IMR-90 (cell line): ENCODE measurements around the gene NPAS3. TPM values are rescaled to one million over a fixed set of nuclear protein-coding genes. Genes with fewer than 3 reads are reported as not detected.

ENCODE experiments used
- ATAC-seq: fragments of 200-7000 bp; cut with Tn5 transposase; 2 replicates; pipeline ENCODE4 v1.9.1; 2020; ENCODE audit warnings: low read depth, mild to moderate bottlenecking, moderate library complexity
- BruUV-seq: library from RNA; stranded (reverse); fragments of 400-500 nt; replicated peaks from 2 replicates; lab custom pipeline; 2021; lab: Mats Ljungman, UMichigan
- CTCF ChIA-PET: fragments of 300-600 bp; formaldehyde crosslinking; extraction: SDS; loops from one replicate; lab custom pipeline; 2021; ENCODE audit warnings: antibody characterized with exemption; lab: Yijun Ruan, JAX
- POLR2A ChIA-PET: fragments of 300-600 bp; sonication (Branson Sonifier 250); formaldehyde crosslinking; loops from one replicate; lab custom pipeline; 2022; ENCODE audit warnings: antibody characterized with exemption; ENCODE audit not compliant: unreplicated experiment; lab: Charles Lee
- DNase-seq: peaks from one replicate; pipeline ENCODE4 v3.0.0; 2013
- H2AFZ ChIP-seq: replicated peaks from 2 replicates; pipeline ENCODE3; 2013; ENCODE audit warnings: low read length, mild to moderate bottlenecking; ENCODE audit not compliant: poor library complexity
- H2AK5ac ChIP-seq: 2 replicates; pipeline ENCODE4 v1.6.1; 2013; ENCODE audit warnings: low read depth, low read length, inconsistent platforms
- H2AK9ac ChIP-seq: replicated peaks from 2 replicates; pipeline ENCODE3; 2013; ENCODE audit warnings: mild to moderate bottlenecking, low read depth, low read length, moderate library complexity; ENCODE audit not compliant: poor library complexity
- H2BK120ac ChIP-seq: 2 replicates; pipeline ENCODE4 v1.6.1; 2013; ENCODE audit warnings: low read depth, low read length, inconsistent platforms
- H2BK15ac ChIP-seq: 3 replicates; pipeline ENCODE4 v1.6.1; 2013; ENCODE audit warnings: low read depth, low read length, inconsistent platforms
- H2BK20ac ChIP-seq: 2 replicates; pipeline ENCODE4 v1.6.1; 2013; ENCODE audit warnings: low read depth, mild to moderate bottlenecking, inconsistent platforms, low read length, moderate library complexity
- H2BK5ac ChIP-seq: 2 replicates; pipeline ENCODE4 v1.6.1; 2013; ENCODE audit warnings: mild to moderate bottlenecking, low read depth, low read length, inconsistent platforms; ENCODE audit not compliant: poor library complexity, severe bottlenecking
- H3K14ac ChIP-seq: replicated peaks from 2 replicates; pipeline ENCODE4 v1.6.1; 2013; ENCODE audit warnings: low read depth, low read length, inconsistent platforms
- H3K18ac ChIP-seq: 2 replicates; pipeline ENCODE4 v1.6.1; 2013; ENCODE audit warnings: low read depth, low read length, control low read depth
- H3K23ac ChIP-seq: 2 replicates; pipeline ENCODE4 v1.6.1; 2013; ENCODE audit warnings: low read depth, low read length, inconsistent platforms
- H3K27ac ChIP-seq: 2 replicates; pipeline ENCODE4 v1.5.1; 2013; ENCODE audit warnings: mild to moderate bottlenecking, control low read depth, low read length; ENCODE audit not compliant: insufficient read depth
- H3K27me3 ChIP-seq: 2 replicates; pipeline ENCODE4 v1.6.1; 2013; ENCODE audit warnings: low read length; ENCODE audit not compliant: control insufficient read depth, insufficient read depth
- H3K36me3 ChIP-seq: 2 replicates; pipeline ENCODE4 v1.6.1; 2013; ENCODE audit warnings: low read length, mixed read lengths; ENCODE audit not compliant: control insufficient read depth, insufficient read depth
- H3K4ac ChIP-seq: 2 replicates; pipeline ENCODE4 v1.6.1; 2013; ENCODE audit warnings: low read depth, low read length, inconsistent platforms
- H3K4me1 ChIP-seq: 2 replicates; pipeline ENCODE4 v1.6.1; 2013; ENCODE audit warnings: low read length, mixed read lengths; ENCODE audit not compliant: control insufficient read depth, insufficient read depth
- H3K4me2 ChIP-seq: 2 replicates; pipeline ENCODE4 v1.6.1; 2013; ENCODE audit warnings: low read depth, mild to moderate bottlenecking, control low read depth, low read length, moderate library complexity
- H3K4me3 ChIP-seq: 2 replicates; pipeline ENCODE4 v1.5.1; 2013; ENCODE audit warnings: low read depth, mild to moderate bottlenecking, control low read depth, low read length, moderate library complexity; ENCODE audit not compliant: insufficient read depth
- H3K56ac ChIP-seq: 2 replicates; pipeline ENCODE4 v1.6.1; 2013; ENCODE audit warnings: low read length, inconsistent platforms; ENCODE audit not compliant: insufficient read depth; ENCODE audit errors: extremely low read depth
- H3K79me1 ChIP-seq, 2 experiments: 2 replicates each; pipeline ENCODE4 v1.6.1; 2013; ENCODE audit warnings: low read length in 2 of 2, inconsistent platforms in 1 of 2, low read depth in 1 of 2
- H3K9ac ChIP-seq: 2 replicates; pipeline ENCODE4 v1.6.1; 2013; ENCODE audit warnings: low read depth, low read length, control low read depth
- H3K9me1 ChIP-seq: 2 replicates; pipeline ENCODE4 v1.6.1; 2013; ENCODE audit warnings: low read length, inconsistent platforms; ENCODE audit not compliant: insufficient read depth
- H3K9me3 ChIP-seq: 2 replicates; pipeline ENCODE4 v1.6.1; 2013; ENCODE audit warnings: low read length; ENCODE audit not compliant: control insufficient read depth, insufficient read depth
- H4K20me1 ChIP-seq: 2 replicates; pipeline ENCODE4 v1.6.1; 2013; ENCODE audit warnings: low read length, inconsistent platforms; ENCODE audit not compliant: insufficient read depth
- H4K5ac ChIP-seq: 2 replicates; pipeline ENCODE4 v1.6.1; 2013; ENCODE audit warnings: mild to moderate bottlenecking, low read depth, low read length, control low read depth
- H4K8ac ChIP-seq, 2 experiments: 2 replicates each; pipeline ENCODE4 v1.6.1; 2013; ENCODE audit warnings: low read depth in 2 of 2, low read length in 2 of 2, control low read depth in 1 of 2, inconsistent platforms in 1 of 2
- H4K91ac ChIP-seq: 2 replicates; pipeline ENCODE4 v1.6.1; 2013; ENCODE audit warnings: low read depth, low read length, inconsistent platforms; ENCODE audit not compliant: insufficient read depth
- BHLHE40 ChIP-seq: fragments of 150-350 bp; IDR thresholded peaks from 2 replicates; pipeline ENCODE4 v1.6.1; 2016; ENCODE audit warnings: mild to moderate bottlenecking, low read depth, low read length
- CEBPB ChIP-seq: IDR thresholded peaks from 2 replicates; pipeline ENCODE4 v1.6.1; 2012; ENCODE audit warnings: low read depth, low read length, improper control_type of control experiment
- CHD1 ChIP-seq: IDR thresholded peaks from 2 replicates; pipeline ENCODE4 v1.6.1; 2012; ENCODE audit warnings: low read depth, low read length, improper control_type of control experiment
- FOS ChIP-seq: fragments of 150-350 bp; IDR thresholded peaks from 2 replicates; pipeline ENCODE4 v1.6.1; 2016; ENCODE audit warnings: low read depth, low read length
- MAFK ChIP-seq: IDR thresholded peaks from 2 replicates; pipeline ENCODE4 v1.6.1; 2012; ENCODE audit warnings: low read depth, low read length, improper control_type of control experiment
- MAZ ChIP-seq: IDR thresholded peaks from 2 replicates; pipeline ENCODE4 v1.6.1; 2012; ENCODE audit warnings: low read depth, mild to moderate bottlenecking, low read length, improper control_type of control experiment, moderate library complexity, borderline replicate concordance
- MXI1 ChIP-seq: IDR thresholded peaks from 2 replicates; pipeline ENCODE4 v1.6.1; 2012; ENCODE audit warnings: low read depth, mild to moderate bottlenecking, low read length, moderate library complexity, borderline replicate concordance
- NFE2L2 ChIP-seq: fragments of 150-350 bp; IDR thresholded peaks from 2 replicates; pipeline ENCODE4 v1.6.1; 2016; ENCODE audit warnings: low read depth, mild to moderate bottlenecking, low read length
- POLR2A ChIP-seq: IDR thresholded peaks from 2 replicates; pipeline ENCODE4 v1.6.1; 2012; ENCODE audit warnings: mild to moderate bottlenecking, low read depth, low read length
- RAD21 ChIP-seq: IDR thresholded peaks from 2 replicates; pipeline ENCODE4 v1.6.1; 2012; ENCODE audit warnings: low read length, improper control_type of control experiment
- RCOR1 ChIP-seq: IDR thresholded peaks from 2 replicates; pipeline ENCODE4 v1.6.1; 2012; ENCODE audit warnings: mild to moderate bottlenecking, low read length, improper control_type of control experiment; ENCODE audit not compliant: insufficient replicate concordance
- RFX5 ChIP-seq: IDR thresholded peaks from 2 replicates; pipeline ENCODE4 v1.8.0; 2012; ENCODE audit warnings: low read depth, mild to moderate bottlenecking, low read length, moderate library complexity
- SMC3 ChIP-seq: fragments of 150-350 bp; IDR thresholded peaks from 2 replicates; pipeline ENCODE4 v1.6.1; 2016; ENCODE audit warnings: low read depth, mild to moderate bottlenecking, antibody characterized with exemption, low read length, moderate library complexity
- dilution Hi-C: fragments of 300-500 bp; cut with HindIII; formaldehyde crosslinking; loops from one replicate; pipeline ENCODE4 v1.14.3; 2018; ENCODE audit warnings: low sequenced_read_pairs; ENCODE audit not compliant: unreplicated experiment
- in situ Hi-C: fragments of 300-500 bp; cut with MboI; formaldehyde crosslinking; loops from 3 replicates; pipeline ENCODE4 v1.14.3; 2019; ENCODE audit warnings: low sequenced_read_pairs, inconsistent platforms, mixed read lengths
- intact Hi-C: fragments of 100-400 bp; cut with micrococcal nuclease; formaldehyde crosslinking; loops from 2 replicates; pipeline ENCODE4 v1.10.0; 2022
- polyA plus RNA-seq, 3 experiments: library from polyadenylated mRNA; depleted of rRNA; stranded (reverse); fragments of >200 nt; gene quantifications; 2 replicates each; pipeline ENCODE4 v1.2.3, GENCODE V29; 2012; ENCODE audit warnings: low replicate concordance in 1 of 3
- total RNA-seq: library from RNA; depleted of rRNA; stranded (reverse); fragments of >200 nt; gene quantifications from 2 replicates; pipeline ENCODE4 v1.2.3, GENCODE V29; 2012
- TF ChIP-seq, protein P1 (sequence below): fragments of 150-350 bp; IDR thresholded peaks from 2 replicates; pipeline ENCODE4 v1.6.1; 2016; ENCODE audit warnings: low read depth, mild to moderate bottlenecking, low read length, moderate library complexity, borderline replicate concordance
- TF ChIP-seq, protein P2 (sequence below): fragments of 150-350 bp; IDR thresholded peaks from 2 replicates; pipeline ENCODE4 v1.6.1; 2017; ENCODE audit warnings: mild to moderate bottlenecking, antibody characterized with exemption, low read length, low read depth
- TF ChIP-seq, protein P3 (sequence below): conservative IDR thresholded peaks from 2 replicates; pipeline ENCODE4 v1.5.1; 2012; ENCODE audit warnings: mild to moderate bottlenecking, low read depth, low read length, improper control_type of control experiment

Gene NPAS3
- total and polyA plus RNA-seq, 2 of the 4 experiments (the other 2 are of a cell fraction) = not detected

DNA sequence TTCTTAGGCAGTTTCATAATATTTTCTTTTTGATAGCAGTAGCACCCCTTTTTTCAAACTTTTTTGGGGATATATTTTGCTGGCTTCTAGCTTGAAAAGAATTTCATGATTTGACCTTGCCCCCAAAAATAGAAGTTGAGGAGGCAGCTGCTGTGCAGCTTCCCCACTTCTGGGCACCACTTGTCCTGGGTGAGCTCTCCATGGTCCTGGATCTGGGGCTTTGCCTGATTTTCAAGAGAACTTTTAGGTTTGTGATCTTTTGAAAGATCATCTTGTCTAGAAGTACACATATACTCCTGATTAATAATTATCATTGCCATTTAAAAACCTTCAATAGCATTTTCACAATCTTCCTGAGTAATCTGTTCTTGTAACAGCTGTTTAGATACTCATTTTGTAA lies 271.6 kb downstream of the NPAS3 start:
- POLR2A ChIA-PET = no interaction called here
- Histone ChIP-seq H3K36me3 (no peaks in the 10 kb centered on the region), H2BK15ac (no peak overlapping the region), H3K27me3 (no peaks in the 10 kb centered on the region), H3K27ac (no peak overlapping the region), H3K79me1 (no peaks in the 10 kb centered on the region), H3K9me3 (no peaks in the 10 kb centered on the region), H3K23ac (no peak overlapping the region), H2BK120ac (no peak overlapping the region), H3K56ac (no peak overlapping the region), H2AK9ac (no peak overlapping the region), H3K18ac (no peak overlapping the region), H2BK5ac (no peak overlapping the region), H3K4me1 (no peaks in the 10 kb centered on the region), H3K4me3 (no peak overlapping the region), H2BK20ac (no peak overlapping the region), H3K4ac (no peak overlapping the region), H4K5ac (no peak overlapping the region), H2AFZ (no peak overlapping the region), H3K9me1 (no peaks in the 10 kb centered on the region), H4K91ac (no peak overlapping the region), H2AK5ac (no peak overlapping the region), H4K8ac (no peak overlapping the region), H3K14ac (no peak overlapping the region), H4K20me1 (no peaks in the 10 kb centered on the region), H3K9ac (no peak overlapping the region), H3K4me2 (no peak overlapping the region)
- in situ Hi-C loops = no loop called here
- BruUV-seq = no TSS peak
- no peak for TF ChIP-seq SMC3
- no peak for TF ChIP-seq BHLHE40
- TF ChIP-seq NFE2L2 = no peak
- no peak for TF ChIP-seq RCOR1
- TF ChIP-seq MAZ = no peak
- TF ChIP-seq FOS = no peak
- no peak for TF ChIP-seq POLR2A
- TF ChIP-seq MXI1 = no peak
- TF ChIP-seq, protein P1, sequence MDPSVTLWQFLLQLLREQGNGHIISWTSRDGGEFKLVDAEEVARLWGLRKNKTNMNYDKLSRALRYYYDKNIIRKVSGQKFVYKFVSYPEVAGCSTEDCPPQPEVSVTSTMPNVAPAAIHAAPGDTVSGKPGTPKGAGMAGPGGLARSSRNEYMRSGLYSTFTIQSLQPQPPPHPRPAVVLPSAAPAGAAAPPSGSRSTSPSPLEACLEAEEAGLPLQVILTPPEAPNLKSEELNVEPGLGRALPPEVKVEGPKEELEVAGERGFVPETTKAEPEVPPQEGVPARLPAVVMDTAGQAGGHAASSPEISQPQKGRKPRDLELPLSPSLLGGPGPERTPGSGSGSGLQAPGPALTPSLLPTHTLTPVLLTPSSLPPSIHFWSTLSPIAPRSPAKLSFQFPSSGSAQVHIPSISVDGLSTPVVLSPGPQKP = no peak
- no peak for TF ChIP-seq CEBPB
- TF ChIP-seq, protein P2, sequence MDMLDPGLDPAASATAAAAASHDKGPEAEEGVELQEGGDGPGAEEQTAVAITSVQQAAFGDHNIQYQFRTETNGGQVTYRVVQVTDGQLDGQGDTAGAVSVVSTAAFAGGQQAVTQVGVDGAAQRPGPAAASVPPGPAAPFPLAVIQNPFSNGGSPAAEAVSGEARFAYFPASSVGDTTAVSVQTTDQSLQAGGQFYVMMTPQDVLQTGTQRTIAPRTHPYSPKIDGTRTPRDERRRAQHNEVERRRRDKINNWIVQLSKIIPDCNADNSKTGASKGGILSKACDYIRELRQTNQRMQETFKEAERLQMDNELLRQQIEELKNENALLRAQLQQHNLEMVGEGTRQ = no peak
- TF ChIP-seq RAD21 = no peak
- no peak for TF ChIP-seq CHD1
- TF ChIP-seq MAFK = no peak
- no peak for TF ChIP-seq RFX5
- TF ChIP-seq, protein P3, sequence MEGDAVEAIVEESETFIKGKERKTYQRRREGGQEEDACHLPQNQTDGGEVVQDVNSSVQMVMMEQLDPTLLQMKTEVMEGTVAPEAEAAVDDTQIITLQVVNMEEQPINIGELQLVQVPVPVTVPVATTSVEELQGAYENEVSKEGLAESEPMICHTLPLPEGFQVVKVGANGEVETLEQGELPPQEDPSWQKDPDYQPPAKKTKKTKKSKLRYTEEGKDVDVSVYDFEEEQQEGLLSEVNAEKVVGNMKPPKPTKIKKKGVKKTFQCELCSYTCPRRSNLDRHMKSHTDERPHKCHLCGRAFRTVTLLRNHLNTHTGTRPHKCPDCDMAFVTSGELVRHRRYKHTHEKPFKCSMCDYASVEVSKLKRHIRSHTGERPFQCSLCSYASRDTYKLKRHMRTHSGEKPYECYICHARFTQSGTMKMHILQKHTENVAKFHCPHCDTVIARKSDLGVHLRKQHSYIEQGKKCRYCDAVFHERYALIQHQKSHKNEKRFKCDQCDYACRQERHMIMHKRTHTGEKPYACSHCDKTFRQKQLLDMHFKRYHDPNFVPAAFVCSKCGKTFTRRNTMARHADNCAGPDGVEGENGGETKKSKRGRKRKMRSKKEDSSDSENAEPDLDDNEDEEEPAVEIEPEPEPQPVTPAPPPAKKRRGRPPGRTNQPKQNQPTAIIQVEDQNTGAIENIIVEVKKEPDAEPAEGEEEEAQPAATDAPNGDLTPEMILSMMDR = no peak
- ATAC-seq (no peak), DNase-seq (peak; percentile 1)
- intact Hi-C loops = no loop called here
- CTCF ChIA-PET = no interaction called here
- dilution Hi-C loops = no loop called here
